PC-9 (cell line): ENCODE measurements around the gene CSNK1D.

ENCODE experiments used
- CTCF ChIP-seq: fragments of 200-600 bp; sonication (generic); conservative IDR thresholded peaks from 2 replicates; pipeline ENCODE4 v1.6.1; 2017; ENCODE audit warnings: mixed run types, antibody characterized with exemption, mild to moderate bottlenecking, moderate library complexity
- EZH2 ChIP-seq: fragments of 200-600 bp; sonication (generic); IDR thresholded peaks from 2 replicates; pipeline ENCODE4 v1.8.0; 2017; ENCODE audit warnings: antibody characterized with exemption, low read depth

- TF ChIP-seq EZH2, result no peak
- TF ChIP-seq CTCF, result no peak
Measured at GRCh38 chr17:82277851-82278250, 4.4 kb upstream of the CSNK1D start.
